Hippocampal formation (tissue), 2 donors: ENCODE measurements around the gene ITLN2.
"Not testable (repeated sequence)": the region's sequence is repeated elsewhere in the genome, so short reads cannot be mapped to it uniquely, and the experiment has no call there.

Source experiments
- DNase-seq, 2 donors: peaks; one replicate each; lab custom pipeline; 2025; lab: John Stamatoyannopoulos, UW

The ITLN2 gene

GRCh38 chr1:160954158-160955104 is at the start of gene ITLN2:
ITLN2 (minus strand) TSS chr1:160954809; CDS start chr1:160954741, 68 bp downstream.
- no peak for DNase-seq

- no peak for DNase-seq
Measured at GRCh38 chr1:161001525-161001924, 46.9 kb upstream of the ITLN2 start.

GRCh38 chr1:161000736-161001480 is 46.3 kb upstream of the ITLN2 start:
- no peak for DNase-seq

- no peak for DNase-seq
Measured at GRCh38 chr1:160999376-160999775, 44.8 kb upstream of the ITLN2 start.

GRCh38 chr1:160997323-160998038 is 42.9 kb upstream of the ITLN2 start:
- DNase-seq = peak in 1 of 2 donors; percentile 28

GRCh38 chr1:160996178-160996577 is 41.6 kb upstream of the ITLN2 start:
- no peak for DNase-seq

- no peak for DNase-seq
Measured at GRCh38 chr1:160993544-160994193, 39.1 kb upstream of the ITLN2 start.

GRCh38 chr1:160992036-160992435 is 37.4 kb upstream of the ITLN2 start:
- not testable (repeated sequence) for DNase-seq

- no peak for DNase-seq
Measured at GRCh38 chr1:160987359-160988050, 32.9 kb upstream of the ITLN2 start.

GRCh38 chr1:160985723-160986122 is 31.1 kb upstream of the ITLN2 start:
- no peak for DNase-seq

- no peak for DNase-seq
Measured at GRCh38 chr1:160981584-160982411, 27.2 kb upstream of the ITLN2 start.

GRCh38 chr1:160979286-160979685 is 24.7 kb upstream of the ITLN2 start:
- no peak for DNase-seq

- DNase-seq = no peak
Measured at GRCh38 chr1:160978510-160978927, 23.9 kb upstream of the ITLN2 start.

- no peak for DNase-seq
Measured at GRCh38 chr1:160975026-160975425, 20.4 kb upstream of the ITLN2 start.

GRCh38 chr1:160973491-160973890 is 18.9 kb upstream of the ITLN2 start:
- no peak for DNase-seq

GRCh38 chr1:160972939-160973338 is 18.3 kb upstream of the ITLN2 start:
- DNase-seq = no peak

- DNase-seq = no peak
Measured at GRCh38 chr1:160971618-160972056, 17.0 kb upstream of the ITLN2 start.

GRCh38 chr1:160963521-160963920 is 8.9 kb upstream of the ITLN2 start:
- DNase-seq = no peak

- no peak for DNase-seq
Measured at GRCh38 chr1:160961419-160961818, 6.8 kb upstream of the ITLN2 start.

- DNase-seq = no peak
Measured at GRCh38 chr1:160956966-160957365, 2.4 kb upstream of the ITLN2 start.
